Stimulated activated CD4-positive, alpha-beta T cell treated with anti-CD3 and anti-CD28 coated beads, Interleukin-12 subunit alpha, Interleukin-12 subunit beta, amount 100 ng/mL, for 24 hours (primary cell): Measurements from ENCODE around the gene TRANK1.
"Not testable (repeated sequence)": the region's sequence is repeated elsewhere in the genome, so short reads cannot be mapped to it uniquely, and the experiment has no call there.

Experiments used
- DNase-seq, 2 experiments: peaks; one replicate each; pipeline ENCODE4 v3.0.0-alpha.2; 2020; ENCODE audit warnings: low read depth in 2 of 2

TRANK1 gene

GRCh38 chr3:36944641-36945270 is at the start of gene TRANK1:
Gene TRANK1, minus strand, starts transcription at chr3:36945054. Its CDS starts 245 bp downstream, at chr3:36944809.
- DNase-seq, result peak; percentile 67 to 71

- DNase-seq, result peak; percentile 95 to 98
Measured at GRCh38 chr3:36993326-36994283, 48.8 kb upstream of the TRANK1 start, which contains the start of gene MLH1. Gene MLH1, plus strand, starts transcription at chr3:36993518. Its CDS starts 30 bp downstream, at chr3:36993548.

GRCh38 chr3:36992806-36993325 is 48.0 kb upstream of the TRANK1 start, which contains the start of gene EPM2AIP1:
Gene EPM2AIP1, minus strand, starts transcription at chr3:36993131. Its CDS starts 54 bp downstream, at chr3:36993077.
- DNase-seq, result no peak

DNA sequence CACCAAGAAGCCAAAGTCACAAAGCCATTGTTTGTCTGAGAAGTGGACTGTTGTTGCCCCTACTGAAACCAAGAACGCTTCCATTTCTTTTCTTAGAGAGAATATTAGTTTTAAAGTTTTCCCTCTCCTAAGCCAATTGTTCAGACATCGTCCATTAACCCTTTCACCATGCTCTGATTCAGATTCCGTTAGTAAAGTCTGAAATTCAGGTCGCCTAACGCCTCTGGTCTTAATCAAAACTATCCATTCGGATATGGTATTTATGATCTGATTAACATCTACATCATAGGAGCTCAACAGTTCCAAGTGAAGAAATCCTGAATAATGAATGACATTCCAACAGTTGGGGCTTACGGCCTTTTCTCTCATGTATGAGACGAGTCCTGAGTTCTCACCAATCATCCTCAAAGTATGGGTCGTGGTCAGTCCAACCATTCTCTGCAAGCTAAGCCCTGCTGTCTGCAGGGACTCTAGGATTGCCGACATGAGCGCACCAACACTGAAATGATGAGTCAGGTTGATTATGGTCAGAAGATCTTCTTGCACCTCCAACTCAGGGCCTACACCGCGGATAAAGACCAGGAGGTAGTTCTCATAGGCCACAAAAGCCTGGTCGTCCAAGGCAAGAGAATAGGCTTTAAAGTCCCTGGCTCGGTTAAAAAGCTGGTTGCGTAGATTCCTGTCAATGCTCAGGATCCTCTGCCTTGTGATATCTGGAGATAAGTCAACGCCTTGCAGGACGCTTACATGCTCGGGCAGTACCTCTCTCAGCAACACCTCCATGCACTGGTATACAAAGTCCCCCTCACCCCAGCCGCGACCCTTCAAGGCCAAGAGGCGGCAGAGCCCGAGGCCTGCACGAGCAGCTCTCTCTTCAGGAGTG is 47.3 kb upstream of the TRANK1 start:
- DNase-seq, result no peak

GRCh38 chr3:36991147-36991546 is 46.3 kb upstream of the TRANK1 start:
- DNase-seq, result peak in 1 of 2 experiments; percentile 6

DNA sequence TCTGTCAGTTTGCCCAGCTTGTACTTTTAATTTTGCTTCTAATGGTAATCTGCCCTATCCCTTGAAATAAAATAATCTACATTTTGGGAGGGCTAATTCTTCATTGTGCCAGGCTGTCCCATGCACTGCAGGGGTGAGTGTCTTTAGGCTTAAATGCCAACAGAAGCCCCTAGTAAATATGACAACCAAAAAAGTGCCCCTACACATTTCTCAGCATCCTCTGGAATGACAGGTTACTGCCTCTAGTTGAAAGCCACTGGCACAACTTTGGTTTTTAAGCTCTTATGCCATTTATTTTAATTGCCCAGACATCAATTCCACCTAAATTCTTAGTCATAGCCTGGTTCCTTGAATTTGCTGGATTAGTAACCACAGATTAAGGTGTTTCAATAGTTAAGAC is 44.7 kb upstream of the TRANK1 start:
- DNase-seq, result no peak

GRCh38 chr3:36989005-36989404 is 44.2 kb upstream of the TRANK1 start:
- DNase-seq, result no peak

DNA sequence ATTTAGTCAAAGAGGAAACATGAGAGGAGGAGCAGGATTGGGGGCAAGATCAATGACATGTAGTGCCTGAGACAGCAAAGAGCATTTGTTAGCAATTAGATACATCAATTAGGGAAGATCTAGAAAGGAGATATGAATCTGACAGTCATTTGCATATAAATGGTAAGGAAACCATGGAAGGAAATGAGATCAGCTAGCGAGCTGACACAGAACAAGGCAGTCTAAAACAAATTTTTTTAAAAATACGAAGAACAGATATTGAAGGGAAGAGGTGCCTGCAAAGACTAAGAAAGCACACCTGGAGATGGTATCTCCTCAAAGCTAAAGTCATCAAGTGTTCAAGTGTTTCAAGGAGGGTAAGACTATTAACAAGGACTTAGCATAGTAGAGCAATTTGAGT is 43.5 kb upstream of the TRANK1 start:
- DNase-seq, result no peak

- no peak for DNase-seq
Measured at GRCh38 chr3:36981006-36981405, 36.2 kb upstream of the TRANK1 start.

DNA sequence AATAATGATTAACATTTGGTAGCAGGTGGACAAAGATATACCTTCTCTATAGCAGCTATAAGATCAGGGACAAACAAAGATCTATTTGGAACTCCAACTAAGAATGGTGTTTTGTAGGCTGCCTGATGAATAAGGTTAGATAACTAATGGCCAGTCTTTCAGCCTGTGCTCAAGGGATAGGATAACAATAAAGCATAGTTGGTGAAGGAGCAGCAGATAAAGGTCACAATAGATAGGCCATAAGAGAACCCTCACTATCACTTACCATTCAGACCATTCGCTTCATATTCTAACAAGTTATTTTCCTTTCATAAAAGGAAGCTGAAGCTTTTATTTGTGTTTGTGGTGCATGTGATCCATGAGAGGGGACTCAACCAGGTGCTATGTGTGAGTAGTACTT is 28.3 kb upstream of the TRANK1 start:
- DNase-seq, result no peak

GRCh38 chr3:36972163-36972562 is 27.3 kb upstream of the TRANK1 start:
- no peak for DNase-seq

GRCh38 chr3:36969540-36970432 is 24.9 kb upstream of the TRANK1 start:
- peak in 1 of 2 experiments; percentile 11 for DNase-seq

- DNase-seq, result no peak
Measured at GRCh38 chr3:36969085-36969484, 24.2 kb upstream of the TRANK1 start.

DNA sequence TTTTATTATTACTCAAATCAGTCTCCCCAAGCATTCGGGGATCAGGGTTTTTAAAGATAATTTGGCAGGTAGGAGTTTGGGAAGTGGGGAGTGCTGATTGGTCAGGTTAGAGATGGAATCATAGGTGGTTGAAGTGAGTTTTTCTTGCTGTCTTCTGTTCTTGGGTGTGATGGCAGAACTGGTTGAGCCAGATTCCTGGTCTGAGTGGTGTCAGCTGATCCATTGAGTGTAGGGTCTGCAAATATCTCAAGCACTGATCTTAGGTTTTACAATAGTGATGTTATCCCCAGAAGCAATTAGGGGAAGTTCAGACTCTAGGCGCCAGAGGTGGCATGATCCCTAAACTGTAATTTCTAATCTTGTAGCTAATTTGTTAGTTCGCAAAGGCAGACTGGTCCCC is 20.6 kb upstream of the TRANK1 start:
- no peak for DNase-seq

GRCh38 chr3:36964817-36965216 is 20.0 kb upstream of the TRANK1 start:
- DNase-seq, result no peak

- no peak for DNase-seq
Measured at GRCh38 chr3:36964331-36964730, 19.5 kb upstream of the TRANK1 start.

GRCh38 chr3:36963008-36963407 is 18.2 kb upstream of the TRANK1 start:
- not testable (repeated sequence) for DNase-seq

- DNase-seq, result no peak
Measured at GRCh38 chr3:36960502-36960901, 15.6 kb upstream of the TRANK1 start.

DNA sequence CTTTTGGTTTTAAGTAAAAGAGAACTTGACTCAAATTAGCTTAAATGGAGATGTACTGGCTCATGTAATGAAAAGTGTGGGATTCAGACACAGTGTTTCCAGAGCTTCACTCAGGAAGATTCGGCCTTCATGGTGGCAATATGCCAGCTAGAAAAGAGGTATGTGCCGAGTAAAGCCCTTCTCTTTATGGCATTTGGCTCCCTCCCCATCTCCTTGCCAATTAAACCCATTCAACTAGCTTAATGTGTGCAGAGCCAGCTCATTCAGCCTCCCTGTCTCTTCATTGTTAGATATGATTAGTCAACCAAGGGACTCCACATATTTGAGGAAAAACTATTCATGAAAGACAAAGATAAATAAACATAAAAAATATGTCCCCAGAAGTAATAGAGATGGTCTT is 15.0 kb upstream of the TRANK1 start:
- DNase-seq, result no peak
